Neural progenitor cell (in vitro differentiated cells): ENCODE results near the gene PLSCR2.

Experiments
- EZH2 ChIP-seq: fragments of 200-600 bp; sonication (generic); IDR thresholded peaks from 2 replicates; pipeline ENCODE4 v1.6.1; 2017; ENCODE audit warnings: antibody characterized with exemption, mild to moderate bottlenecking, moderate library complexity
- TF ChIP-seq, protein P1 (sequence below): fragments of 200-600 bp; sonication (generic); IDR thresholded peaks from 2 replicates; pipeline ENCODE4 v1.5.1; 2017; ENCODE audit warnings: antibody characterized with exemption, mild to moderate bottlenecking

DNA sequence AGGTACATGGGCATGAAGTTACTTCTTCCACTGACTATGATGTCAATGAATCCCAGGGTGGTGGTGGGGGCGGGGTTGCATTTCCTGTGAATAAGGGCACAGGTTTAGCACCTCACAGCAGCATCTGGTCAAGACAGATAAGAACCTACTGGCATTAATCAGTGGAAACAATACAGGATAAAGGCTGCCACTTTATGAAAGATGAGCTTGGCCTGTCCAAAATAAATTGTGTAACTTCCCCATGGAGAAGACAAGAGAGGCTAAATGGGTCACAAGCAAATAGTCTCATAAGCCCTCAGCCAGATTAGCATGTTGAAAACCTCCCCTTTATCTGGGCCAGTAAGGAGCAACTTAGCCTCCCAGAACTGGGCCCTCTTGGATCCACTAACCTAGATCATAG lies 27.4 kb upstream of the PLSCR2 start:
- TF ChIP-seq, protein P1, sequence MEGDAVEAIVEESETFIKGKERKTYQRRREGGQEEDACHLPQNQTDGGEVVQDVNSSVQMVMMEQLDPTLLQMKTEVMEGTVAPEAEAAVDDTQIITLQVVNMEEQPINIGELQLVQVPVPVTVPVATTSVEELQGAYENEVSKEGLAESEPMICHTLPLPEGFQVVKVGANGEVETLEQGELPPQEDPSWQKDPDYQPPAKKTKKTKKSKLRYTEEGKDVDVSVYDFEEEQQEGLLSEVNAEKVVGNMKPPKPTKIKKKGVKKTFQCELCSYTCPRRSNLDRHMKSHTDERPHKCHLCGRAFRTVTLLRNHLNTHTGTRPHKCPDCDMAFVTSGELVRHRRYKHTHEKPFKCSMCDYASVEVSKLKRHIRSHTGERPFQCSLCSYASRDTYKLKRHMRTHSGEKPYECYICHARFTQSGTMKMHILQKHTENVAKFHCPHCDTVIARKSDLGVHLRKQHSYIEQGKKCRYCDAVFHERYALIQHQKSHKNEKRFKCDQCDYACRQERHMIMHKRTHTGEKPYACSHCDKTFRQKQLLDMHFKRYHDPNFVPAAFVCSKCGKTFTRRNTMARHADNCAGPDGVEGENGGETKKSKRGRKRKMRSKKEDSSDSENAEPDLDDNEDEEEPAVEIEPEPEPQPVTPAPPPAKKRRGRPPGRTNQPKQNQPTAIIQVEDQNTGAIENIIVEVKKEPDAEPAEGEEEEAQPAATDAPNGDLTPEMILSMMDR, result no peak
- TF ChIP-seq EZH2, result no peak
